Right kidney (tissue), 1 donor: ENCODE data around the gene KDM7A.
"Not testable (repeated sequence)": the region's sequence is repeated elsewhere in the genome, so short reads cannot be mapped to it uniquely, and the experiment has no call there.

Experiments
- DNase-seq: peaks from one replicate; pipeline ENCODE4 v3.0.0-alpha.2; 2016

KDM7A gene

DNA sequence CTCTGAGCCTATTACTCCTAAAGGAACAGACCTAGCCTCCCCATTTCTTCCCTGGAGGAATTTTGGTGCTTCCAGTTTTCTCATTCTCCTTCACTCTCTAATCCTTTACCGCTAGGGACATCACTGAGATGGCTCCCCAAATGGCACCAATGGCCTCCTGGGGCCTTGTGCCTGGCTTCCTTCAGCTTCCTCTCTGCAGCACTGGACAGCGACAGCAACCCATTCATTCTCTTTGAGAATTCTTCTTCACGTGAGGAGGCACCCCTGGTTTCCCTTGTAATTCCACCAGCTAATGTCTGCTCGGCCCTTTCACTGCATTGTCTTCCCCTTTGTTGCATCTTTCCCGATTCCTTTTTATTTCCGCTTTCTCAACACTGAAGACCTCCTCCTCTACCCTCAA lies 24.6 kb upstream of the KDM7A start:
- no peak for DNase-seq

DNA sequence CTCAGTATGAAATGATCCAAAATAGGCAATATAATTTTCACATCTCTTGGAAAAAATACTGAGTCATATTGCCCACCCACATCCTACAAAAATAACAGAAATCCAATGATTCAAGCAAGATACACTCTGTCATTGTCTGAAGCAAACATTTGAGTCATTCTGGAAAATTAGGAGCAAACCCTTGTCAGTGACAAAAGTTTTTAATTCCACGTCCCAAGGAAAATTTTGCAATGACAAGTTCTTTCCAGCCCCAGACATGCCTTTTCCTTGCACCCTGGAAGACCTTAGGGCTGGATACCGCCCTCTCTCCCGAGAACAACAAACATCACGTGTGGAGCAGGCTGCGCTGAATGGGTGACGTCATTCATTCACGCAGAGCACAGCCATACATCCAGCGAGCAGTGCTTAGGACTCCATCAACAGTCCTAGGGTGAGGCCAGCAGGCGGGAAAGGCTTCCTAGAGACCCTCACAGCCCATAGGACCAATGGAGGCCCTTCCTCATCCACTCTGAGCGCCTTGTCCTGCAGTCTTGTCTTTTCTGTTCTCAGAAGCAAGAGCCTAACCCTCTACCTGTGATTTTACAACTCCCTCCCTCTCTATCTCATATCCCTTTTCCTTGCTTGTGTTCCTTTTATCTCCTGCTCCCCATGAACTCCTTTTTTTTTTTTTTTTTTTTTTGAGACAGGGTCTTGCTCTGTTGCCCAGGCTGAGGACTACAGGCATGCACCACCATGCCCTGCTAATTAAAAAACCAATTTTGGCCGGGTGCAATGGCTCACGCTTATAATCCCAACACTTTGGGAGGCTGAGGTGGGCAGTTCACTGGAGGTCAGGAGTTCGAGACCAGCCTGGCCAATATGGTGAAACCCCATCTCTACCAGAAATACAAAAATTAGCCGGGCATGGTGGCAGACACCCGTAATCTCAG lies 23.5 kb upstream of the KDM7A start:
- DNase-seq = no peak

GRCh38 chr7:140197938-140198337 lies 21.2 kb upstream of the KDM7A start:
- DNase-seq = no peak

- no peak for DNase-seq
These were observed 20.6 kb upstream of the KDM7A start for GRCh38 chr7:140197218-140197890.

- DNase-seq = no peak
These were observed 19.8 kb upstream of the KDM7A start for GRCh38 chr7:140196361-140197217.

- DNase-seq = no peak
These were observed 19.1 kb upstream of the KDM7A start for GRCh38 chr7:140195859-140196258.

DNA sequence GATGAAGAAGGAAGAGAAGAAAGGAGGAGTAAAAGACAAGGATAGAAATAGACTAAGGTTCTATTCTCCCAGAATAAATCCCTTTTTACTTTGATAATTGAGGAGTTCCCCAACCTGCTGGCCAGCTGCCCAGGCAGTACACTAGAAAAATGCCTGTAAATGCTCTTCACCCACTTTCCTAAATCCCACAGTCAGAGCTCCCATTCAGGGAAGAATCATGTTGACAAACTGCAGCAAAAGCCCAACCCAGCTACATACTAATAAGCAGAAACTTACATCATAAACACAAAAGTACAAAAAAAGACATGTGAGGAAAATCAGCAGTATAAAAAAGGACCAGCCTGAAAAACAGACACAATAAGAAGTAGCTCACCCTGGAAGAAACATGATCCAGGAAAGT lies 15.8 kb upstream of the KDM7A start:
- DNase-seq = no peak

DNA sequence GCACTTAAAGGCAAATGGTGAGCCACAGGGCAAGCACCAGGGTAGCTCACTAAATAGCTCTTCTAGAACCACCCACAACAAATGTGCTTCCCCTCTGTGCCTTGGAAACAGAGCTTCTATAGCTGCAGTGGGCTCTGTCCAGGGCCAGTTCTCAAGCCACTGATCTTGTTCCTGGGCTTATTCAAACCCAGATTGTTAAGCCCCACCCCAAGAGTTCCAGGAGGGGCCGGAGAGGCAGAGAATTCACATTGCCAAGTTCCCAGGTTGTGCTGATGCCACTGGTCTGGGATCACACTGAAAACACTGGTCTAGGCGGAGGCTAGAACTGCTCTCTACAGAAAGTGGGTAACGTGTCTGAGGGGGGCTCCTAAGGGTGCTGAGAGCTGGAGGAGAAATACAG lies 15.4 kb upstream of the KDM7A start:
- DNase-seq = no peak

DNA sequence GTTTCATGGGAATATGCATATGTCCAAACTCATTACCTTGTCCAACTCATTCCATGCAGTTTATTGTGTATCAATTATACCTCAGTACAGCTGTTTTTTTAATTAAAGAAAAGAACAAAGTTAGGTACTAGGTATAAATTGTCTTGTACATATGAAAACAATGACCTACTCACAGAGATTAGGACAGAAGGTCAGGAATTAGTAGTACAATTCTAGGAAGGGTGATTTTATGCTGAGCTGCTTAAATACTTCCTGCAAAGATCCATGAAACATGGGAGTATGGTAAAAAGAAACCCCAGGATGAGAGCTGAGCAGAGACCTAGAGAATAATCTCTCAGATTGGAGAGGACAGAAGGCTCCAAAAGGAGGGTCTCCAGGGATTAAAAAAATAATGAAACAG lies 13.8 kb upstream of the KDM7A start:
- DNase-seq = no peak

DNA sequence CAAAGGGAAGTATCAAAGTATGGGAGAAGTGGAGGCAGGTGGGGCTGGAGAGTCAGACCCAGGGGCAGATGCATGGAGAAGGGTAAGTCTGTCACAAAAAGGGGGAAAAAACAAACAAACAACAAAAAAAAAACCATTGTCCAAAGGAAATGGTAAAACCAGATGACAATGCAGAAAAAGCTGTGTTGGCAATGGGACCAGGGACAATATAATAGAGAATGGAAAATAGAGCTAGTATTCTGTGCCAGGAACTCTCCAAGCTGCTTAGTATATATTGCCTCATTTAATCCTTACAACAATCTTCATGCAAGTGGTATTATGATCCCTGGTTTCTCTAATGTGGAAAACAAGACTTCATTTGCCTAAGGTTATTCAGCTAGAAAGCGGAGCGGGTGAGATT lies 13.1 kb upstream of the KDM7A start:
- DNase-seq = no peak

- no peak for DNase-seq
These were observed 6.1 kb upstream of the KDM7A start for GRCh38 chr7:140182917-140183316.

GRCh38 chr7:140179339-140179738 lies 2.6 kb upstream of the KDM7A start:
- DNase-seq = no peak

- no peak for DNase-seq
These were observed 571 bp downstream of the KDM7A start for GRCh38 chr7:140176122-140176701.

GRCh38 chr7:140175221-140176121 lies 1.3 kb downstream of the KDM7A start:
- DNase-seq = peak; percentile 90

DNA sequence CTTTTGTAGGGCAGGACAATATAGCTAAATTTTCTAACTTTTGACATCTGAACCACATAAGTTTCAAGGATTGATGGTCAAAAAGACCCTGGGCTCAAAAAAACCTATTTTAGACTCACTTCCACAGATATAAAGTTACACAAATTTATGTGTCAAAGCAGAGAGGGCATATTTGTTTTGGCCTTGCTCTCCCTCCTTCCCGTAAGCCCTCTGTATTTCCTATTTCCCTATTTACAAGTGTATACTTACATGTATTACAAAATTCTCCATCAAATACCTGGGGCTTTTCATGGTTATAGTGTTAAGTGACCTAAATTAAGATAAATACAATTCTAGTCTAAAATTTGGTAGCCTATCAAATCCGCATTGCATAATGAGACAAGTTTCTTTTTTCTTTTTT lies 2.6 kb downstream of the KDM7A start:
- no peak for DNase-seq

DNA sequence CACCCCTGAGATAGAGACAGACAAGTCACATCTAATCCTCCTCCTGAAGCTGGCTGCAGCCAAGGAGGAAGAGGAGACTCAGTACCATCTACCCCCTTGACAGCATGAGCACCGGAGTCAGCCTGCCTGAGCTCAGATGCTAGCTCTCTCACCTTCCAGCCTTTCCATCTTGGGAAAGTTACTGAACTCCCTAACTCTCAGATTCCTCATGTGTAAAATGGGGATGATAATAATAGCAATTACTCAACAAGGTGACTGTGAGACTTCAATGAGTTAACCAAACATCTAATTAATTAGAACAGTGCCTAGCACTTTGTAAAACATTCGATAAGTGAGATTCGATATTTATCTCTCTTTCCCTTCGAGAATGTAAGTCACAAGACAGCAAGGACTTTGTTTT lies 6.4 kb downstream of the KDM7A start:
- no peak for DNase-seq

GRCh38 chr7:140168816-140169215 lies 8.0 kb downstream of the KDM7A start:
- DNase-seq = no peak

DNA sequence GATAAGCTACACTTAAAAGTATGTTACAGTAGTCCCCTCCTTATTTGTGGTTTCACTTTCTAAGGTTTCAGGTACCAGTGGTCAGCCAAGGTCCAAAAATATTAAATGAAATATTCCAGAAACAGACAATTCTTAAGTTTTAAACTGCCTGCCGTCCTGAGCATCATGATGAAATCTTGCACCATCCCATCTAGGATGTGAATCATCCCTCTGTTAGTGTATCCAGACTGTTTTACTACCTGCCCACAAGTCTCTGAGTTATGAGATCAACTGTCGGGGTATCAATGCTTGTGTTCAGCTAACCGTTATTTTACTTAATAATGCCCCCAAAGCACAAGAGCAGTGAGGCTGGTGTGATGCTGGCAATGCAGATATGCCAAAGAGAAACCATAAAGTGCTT lies 11.4 kb downstream of the KDM7A start:
- no peak for DNase-seq

DNA sequence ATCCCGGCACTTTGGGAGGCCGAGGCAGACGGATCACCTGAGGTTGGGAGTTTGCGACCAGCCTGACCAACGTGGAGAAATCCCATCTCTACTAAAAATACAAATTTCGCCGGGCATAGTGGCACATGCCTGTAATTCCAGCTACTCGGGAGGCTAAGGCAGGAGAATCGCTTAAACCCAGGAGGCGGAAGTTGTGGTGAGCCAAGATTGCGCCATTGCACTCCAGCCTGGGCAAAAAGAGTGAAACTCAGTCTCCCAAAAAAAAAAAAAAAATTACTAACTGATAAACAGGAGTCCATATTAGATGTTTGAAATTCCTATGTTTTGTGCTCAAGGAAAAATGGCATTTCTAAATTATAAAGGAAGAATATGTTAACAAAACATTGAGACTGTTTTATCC lies 14.7 kb downstream of the KDM7A start:
- not testable (repeated sequence) for DNase-seq

DNA sequence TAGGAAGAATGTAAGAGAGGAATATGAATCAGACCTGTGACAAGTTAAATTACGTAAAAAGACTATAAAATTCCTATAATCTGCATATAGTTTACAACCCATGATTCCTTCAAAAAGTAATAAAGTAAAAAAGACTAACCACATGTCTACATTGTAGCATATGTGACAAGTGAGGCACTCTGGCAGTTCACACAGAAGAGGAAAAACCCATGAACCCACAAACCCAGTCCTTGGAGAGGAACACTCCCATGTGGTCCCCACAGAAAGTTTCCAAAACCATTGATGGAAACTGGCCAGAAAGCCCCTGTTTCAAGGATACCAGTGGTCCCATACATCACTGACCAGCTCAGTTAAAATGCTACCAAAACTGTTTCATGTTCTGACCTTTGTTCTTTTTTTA lies 15.7 kb downstream of the KDM7A start:
- no peak for DNase-seq

DNA sequence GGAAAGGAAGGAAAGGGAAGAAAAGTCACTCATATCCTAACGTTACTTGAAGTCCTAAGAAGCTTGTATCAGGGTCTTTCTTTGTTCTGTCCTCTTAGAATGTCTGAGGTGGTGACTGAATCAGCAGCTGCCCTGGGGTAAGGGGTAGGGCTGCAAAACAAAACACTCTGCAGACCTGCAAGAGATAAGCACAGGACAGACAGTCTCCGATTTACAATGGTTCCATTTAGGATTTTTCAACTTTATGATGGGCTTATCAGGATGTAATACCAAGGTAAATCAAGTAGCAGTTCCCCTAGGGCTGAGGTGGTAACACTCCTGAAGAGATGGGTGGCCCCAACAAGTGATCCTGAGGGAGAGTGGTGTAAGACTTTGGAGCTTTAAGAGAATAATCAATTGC lies 16.5 kb downstream of the KDM7A start:
- no peak for DNase-seq
